ENCODE data around the gene TOR2A.

Gene TOR2A

GRCh38 chr9:127700140-127700539 is 35.0 kb downstream of the TOR2A start:
- Histone ChIP-seq H2BK5ac (ENCODE audit: low read length) (no peak overlapping the region), H2BK12ac (ENCODE audit: low read length) (no peak overlapping the region), H4K91ac (ENCODE audit: low read depth, low read length, poor library complexity) (no peak overlapping the region), H3K4me2 (ENCODE audit: insufficient read depth, low read length, poor library complexity, severe bottlenecking) (no peak overlapping the region), H3K4ac (ENCODE audit: low read length) (no peak overlapping the region), H3K27me3 (ENCODE audit: control insufficient read depth in 3 of 3, insufficient read depth in 3 of 3, low read depth in 1 of 3, low read length in 3 of 3) (no peaks in the 10 kb centered on the region), H3K18ac (ENCODE audit: low read length) (no peak overlapping the region), H3K4me1 (ENCODE audit: control insufficient read depth in 2 of 2, insufficient read depth in 1 of 2, low read depth in 1 of 2, low read length in 2 of 2) (peaks cover 0 to 4% of the 10 kb centered on the region in 2 donors), H3K9me3 (replicated peaks in 1 of 2; ENCODE audit: control insufficient read depth in 2 of 2, insufficient read depth in 1 of 2, low read depth in 1 of 2, low read length in 2 of 2) (no peaks in the 10 kb centered on the region), H3K36me3 (replicated peaks in 1 of 2; ENCODE audit: control insufficient read depth in 2 of 2, insufficient read depth in 2 of 2, low read length in 2 of 2) (no peaks in the 10 kb centered on the region), H2BK120ac (ENCODE audit: low read depth, low read length) (no peak overlapping the region), H2AK5ac (ENCODE audit: low read depth, low read length) (peak overlapping the region; percentile 72), H3K23ac (ENCODE audit: low read depth, low read length, poor library complexity) (no peak overlapping the region), H3K14ac (ENCODE audit: low read length) (no peak overlapping the region), H2BK15ac (ENCODE audit: low read length) (peak overlapping the region; percentile 9), H2AFZ (ENCODE audit: low read length) (no peak overlapping the region), H4K8ac (ENCODE audit: low read depth, low read length) (no peak overlapping the region), H3K9ac (ENCODE audit: low read depth, low read length, poor library complexity) (no peak overlapping the region), H3K79me1 (ENCODE audit: low read depth, low read length) (no peaks in the 10 kb centered on the region), H3K27ac (replicated peaks; ENCODE audit: low read length) (no peak overlapping the region), H3K4me3 (ENCODE audit: low read length in 2 of 2) (no peak overlapping the region)
- no CpG with 5 or more reads among the region's 2 CpGs for WGBS, 2 donors (ENCODE audit: extremely low coverage in 2 of 2, insufficient read length in 2 of 2, insufficient replicate concordance in 1 of 2)
- DNase-seq (ENCODE audit: low spot score), result no peak

DNA sequence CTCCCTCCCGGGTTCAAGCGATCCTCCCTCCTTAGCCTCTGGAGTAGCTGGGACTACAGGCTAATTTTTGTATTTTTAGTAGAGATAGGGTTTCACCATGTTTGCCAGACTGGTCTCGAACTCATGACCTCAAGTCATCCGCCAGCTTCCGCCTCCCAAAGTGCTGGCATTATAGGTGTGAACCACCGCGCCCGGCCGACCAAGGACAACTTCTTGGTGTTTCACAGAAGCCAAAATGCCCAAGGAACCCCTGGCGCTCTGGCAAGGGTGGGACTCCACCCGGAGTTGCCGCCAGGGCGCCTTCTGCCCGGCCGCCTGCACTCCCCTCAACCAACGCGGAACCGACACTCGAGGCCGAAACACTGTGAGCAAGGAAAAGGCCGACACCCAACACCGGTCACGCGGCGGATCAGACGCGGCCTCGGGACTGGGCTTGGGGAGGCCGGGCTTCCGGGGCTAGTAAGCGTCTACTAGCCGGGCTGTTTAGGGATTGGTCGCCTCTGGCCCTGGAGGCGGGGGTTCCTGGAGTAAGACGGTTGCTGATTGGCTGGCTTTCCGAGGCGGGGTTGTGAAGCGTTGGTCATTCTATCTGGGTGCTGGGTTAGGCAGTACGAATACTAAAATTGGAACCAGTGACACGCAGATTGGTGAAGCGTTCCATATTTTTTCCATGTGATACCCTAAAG is 36.0 kb downstream of the TOR2A start:
- peak overlapping the region; percentile 75 for H3K23ac ChIP-seq (ENCODE audit: low read depth, low read length, poor library complexity)
- H2AFZ ChIP-seq (ENCODE audit: low read length), result no peak overlapping the region
- no peak overlapping the region for H2BK12ac ChIP-seq (ENCODE audit: low read length)
- H2BK15ac ChIP-seq (ENCODE audit: low read length), result no peak overlapping the region
- no peaks in the 10 kb centered on the region for H3K36me3 ChIP-seq (replicated peaks in 1 of 2; ENCODE audit: control insufficient read depth in 2 of 2, insufficient read depth in 2 of 2, low read length in 2 of 2)
- no CpG with 5 or more reads among the region's 41 CpGs for WGBS, 2 donors (ENCODE audit: extremely low coverage in 2 of 2, insufficient read length in 2 of 2, insufficient replicate concordance in 1 of 2)
- DNase-seq (ENCODE audit: low spot score), result peak; percentile 91
- H3K79me1 ChIP-seq (ENCODE audit: low read depth, low read length), result no peaks in the 10 kb centered on the region
- no peak overlapping the region for H3K14ac ChIP-seq (ENCODE audit: low read length)
- H4K91ac ChIP-seq (ENCODE audit: low read depth, low read length, poor library complexity), result no peak overlapping the region
- H2BK120ac ChIP-seq (ENCODE audit: low read depth, low read length), result no peak overlapping the region
- peak overlapping the region; percentile 100 for H4K8ac ChIP-seq (ENCODE audit: low read depth, low read length)
- no peak overlapping the region for H2BK5ac ChIP-seq (ENCODE audit: low read length)
- peak overlapping the region in 1 of 2 donors; percentile 77 for H3K4me3 ChIP-seq (ENCODE audit: low read length in 2 of 2)
- no peaks in the 10 kb centered on the region for H3K27me3 ChIP-seq (ENCODE audit: control insufficient read depth in 3 of 3, insufficient read depth in 3 of 3, low read depth in 1 of 3, low read length in 3 of 3)
- peak overlapping the region; percentile 89 for H3K9ac ChIP-seq (ENCODE audit: low read depth, low read length, poor library complexity)
- no peak overlapping the region for H3K4ac ChIP-seq (ENCODE audit: low read length)
- H3K4me1 ChIP-seq (ENCODE audit: control insufficient read depth in 2 of 2, insufficient read depth in 1 of 2, low read depth in 1 of 2, low read length in 2 of 2), result peaks cover 0 to 2% of the 10 kb centered on the region in 2 donors
- no peaks in the 10 kb centered on the region for H3K9me3 ChIP-seq (replicated peaks in 1 of 2; ENCODE audit: control insufficient read depth in 2 of 2, insufficient read depth in 1 of 2, low read depth in 1 of 2, low read length in 2 of 2)
- H3K18ac ChIP-seq (ENCODE audit: low read length), result peak overlapping the region; percentile 97
- peak overlapping the region; percentile 63 for H3K4me2 ChIP-seq (ENCODE audit: insufficient read depth, low read length, poor library complexity, severe bottlenecking)
- no peak overlapping the region for H2AK5ac ChIP-seq (ENCODE audit: low read depth, low read length)
- no peak overlapping the region for H3K27ac ChIP-seq (replicated peaks; ENCODE audit: low read length)

DNA sequence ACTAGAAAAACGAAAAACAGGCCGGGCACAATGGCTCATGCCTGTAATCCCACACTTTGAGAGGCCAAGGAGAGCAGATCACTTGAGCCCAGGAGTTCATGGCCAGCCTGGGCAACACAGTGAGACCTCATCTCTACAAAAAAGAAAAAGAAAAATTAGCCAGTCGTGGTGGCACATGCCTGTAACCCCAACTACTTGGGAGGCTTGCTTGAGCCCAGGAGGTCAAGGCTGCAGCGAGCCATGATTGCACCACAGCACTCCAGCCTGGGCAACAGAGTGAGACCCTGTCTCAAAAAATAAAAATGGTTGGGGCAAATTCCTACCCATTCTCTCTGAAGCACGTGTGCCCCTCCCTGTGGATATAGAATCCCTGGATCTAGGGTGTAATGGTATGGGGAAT is 36.7 kb downstream of the TOR2A start:
- no peak overlapping the region for H2BK5ac ChIP-seq (ENCODE audit: low read length)
- WGBS, 2 donors (ENCODE audit: extremely low coverage in 2 of 2, insufficient read length in 2 of 2, insufficient replicate concordance in 1 of 2), result no CpG with 5 or more reads among the region's 5 CpGs
- peaks cover 0 to 2% of the 10 kb centered on the region in 2 donors for H3K4me1 ChIP-seq (ENCODE audit: control insufficient read depth in 2 of 2, insufficient read depth in 1 of 2, low read depth in 1 of 2, low read length in 2 of 2)
- H2BK120ac ChIP-seq (ENCODE audit: low read depth, low read length), result no peak overlapping the region
- no peak overlapping the region for H3K4me3 ChIP-seq (ENCODE audit: low read length in 2 of 2)
- H4K8ac ChIP-seq (ENCODE audit: low read depth, low read length), result no peak overlapping the region
- no peak overlapping the region for H2AFZ ChIP-seq (ENCODE audit: low read length)
- H3K4me2 ChIP-seq (ENCODE audit: insufficient read depth, low read length, poor library complexity, severe bottlenecking), result no peak overlapping the region
- H3K18ac ChIP-seq (ENCODE audit: low read length), result no peak overlapping the region
- H3K14ac ChIP-seq (ENCODE audit: low read length), result no peak overlapping the region
- no peaks in the 10 kb centered on the region for H3K27me3 ChIP-seq (ENCODE audit: control insufficient read depth in 3 of 3, insufficient read depth in 3 of 3, low read depth in 1 of 3, low read length in 3 of 3)
- no peak overlapping the region for H3K9ac ChIP-seq (ENCODE audit: low read depth, low read length, poor library complexity)
- H3K79me1 ChIP-seq (ENCODE audit: low read depth, low read length), result no peaks in the 10 kb centered on the region
- no peak overlapping the region for H3K4ac ChIP-seq (ENCODE audit: low read length)
- DNase-seq (ENCODE audit: low spot score), result no peak
- no peak overlapping the region for H2BK15ac ChIP-seq (ENCODE audit: low read length)
- H3K27ac ChIP-seq (replicated peaks; ENCODE audit: low read length), result no peak overlapping the region
- no peak overlapping the region for H2AK5ac ChIP-seq (ENCODE audit: low read depth, low read length)
- H3K9me3 ChIP-seq (replicated peaks in 1 of 2; ENCODE audit: control insufficient read depth in 2 of 2, insufficient read depth in 1 of 2, low read depth in 1 of 2, low read length in 2 of 2), result no peaks in the 10 kb centered on the region
- no peaks in the 10 kb centered on the region for H3K36me3 ChIP-seq (replicated peaks in 1 of 2; ENCODE audit: control insufficient read depth in 2 of 2, insufficient read depth in 2 of 2, low read length in 2 of 2)
- H3K23ac ChIP-seq (ENCODE audit: low read depth, low read length, poor library complexity), result no peak overlapping the region
- no peak overlapping the region for H2BK12ac ChIP-seq (ENCODE audit: low read length)
- no peak overlapping the region for H4K91ac ChIP-seq (ENCODE audit: low read depth, low read length, poor library complexity)

DNA sequence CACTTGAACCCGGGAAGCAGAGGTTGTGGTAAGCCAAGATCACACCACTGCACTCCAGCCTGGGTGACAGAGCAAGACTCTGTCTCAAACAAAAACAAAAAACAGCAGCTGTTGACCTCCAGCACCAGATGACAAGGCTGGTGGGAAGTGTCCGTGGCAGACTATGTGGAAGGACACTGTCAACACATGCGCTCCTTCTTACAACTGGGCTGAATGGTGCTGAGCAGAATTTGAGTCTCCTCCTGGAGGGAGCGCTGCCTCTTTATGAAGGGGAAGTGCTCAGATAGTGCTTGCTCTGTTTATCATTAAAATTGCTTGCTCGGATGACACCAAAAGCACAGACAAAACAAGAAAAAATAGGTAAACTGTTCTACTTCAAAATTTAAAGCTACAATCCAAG is 37.5 kb downstream of the TOR2A start:
- H4K8ac ChIP-seq (ENCODE audit: low read depth, low read length), result no peak overlapping the region
- H2AFZ ChIP-seq (ENCODE audit: low read length), result no peak overlapping the region
- H3K4ac ChIP-seq (ENCODE audit: low read length), result no peak overlapping the region
- no peaks in the 10 kb centered on the region for H3K79me1 ChIP-seq (ENCODE audit: low read depth, low read length)
- DNase-seq (ENCODE audit: low spot score), result no peak
- no peak overlapping the region for H2BK5ac ChIP-seq (ENCODE audit: low read length)
- no peaks in the 10 kb centered on the region for H3K9me3 ChIP-seq (replicated peaks in 1 of 2; ENCODE audit: control insufficient read depth in 2 of 2, insufficient read depth in 1 of 2, low read depth in 1 of 2, low read length in 2 of 2)
- no peak overlapping the region for H2AK5ac ChIP-seq (ENCODE audit: low read depth, low read length)
- H3K4me1 ChIP-seq (ENCODE audit: control insufficient read depth in 2 of 2, insufficient read depth in 1 of 2, low read depth in 1 of 2, low read length in 2 of 2), result peaks cover 0 to 2% of the 10 kb centered on the region in 2 donors
- H3K23ac ChIP-seq (ENCODE audit: low read depth, low read length, poor library complexity), result no peak overlapping the region
- no peak overlapping the region for H3K4me2 ChIP-seq (ENCODE audit: insufficient read depth, low read length, poor library complexity, severe bottlenecking)
- H3K14ac ChIP-seq (ENCODE audit: low read length), result no peak overlapping the region
- H3K27me3 ChIP-seq (ENCODE audit: control insufficient read depth in 3 of 3, insufficient read depth in 3 of 3, low read depth in 1 of 3, low read length in 3 of 3), result no peaks in the 10 kb centered on the region
- H3K4me3 ChIP-seq (ENCODE audit: low read length in 2 of 2), result no peak overlapping the region
- no peak overlapping the region for H2BK120ac ChIP-seq (ENCODE audit: low read depth, low read length)
- no peak overlapping the region for H3K18ac ChIP-seq (ENCODE audit: low read length)
- no peak overlapping the region for H3K27ac ChIP-seq (replicated peaks; ENCODE audit: low read length)
- H2BK15ac ChIP-seq (ENCODE audit: low read length), result no peak overlapping the region
- no peak overlapping the region for H2BK12ac ChIP-seq (ENCODE audit: low read length)
- no peak overlapping the region for H3K9ac ChIP-seq (ENCODE audit: low read depth, low read length, poor library complexity)
- no CpG with 5 or more reads among the region's 5 CpGs for WGBS, 2 donors (ENCODE audit: extremely low coverage in 2 of 2, insufficient read length in 2 of 2, insufficient replicate concordance in 1 of 2)
- no peak overlapping the region for H4K91ac ChIP-seq (ENCODE audit: low read depth, low read length, poor library complexity)
- peaks cover 0 to 3% of the 10 kb centered on the region in 2 donors for H3K36me3 ChIP-seq (replicated peaks in 1 of 2; ENCODE audit: control insufficient read depth in 2 of 2, insufficient read depth in 2 of 2, low read length in 2 of 2)

Data from neuronal stem cell (in vitro differentiated cells).